ENCODE data around the gene B4GALNT3.
"Not testable (repeated sequence)": the region's sequence is repeated elsewhere in the genome, so short reads cannot be mapped to it uniquely, and the experiment has no call there.

B4GALNT3 gene

GRCh38 chr12:561391-561705 is 101.6 kb downstream of the B4GALNT3 start:
- DNase-seq = no peak

GRCh38 chr12:561908-562593 is 102.3 kb downstream of the B4GALNT3 start:
- DNase-seq = no peak

DNA sequence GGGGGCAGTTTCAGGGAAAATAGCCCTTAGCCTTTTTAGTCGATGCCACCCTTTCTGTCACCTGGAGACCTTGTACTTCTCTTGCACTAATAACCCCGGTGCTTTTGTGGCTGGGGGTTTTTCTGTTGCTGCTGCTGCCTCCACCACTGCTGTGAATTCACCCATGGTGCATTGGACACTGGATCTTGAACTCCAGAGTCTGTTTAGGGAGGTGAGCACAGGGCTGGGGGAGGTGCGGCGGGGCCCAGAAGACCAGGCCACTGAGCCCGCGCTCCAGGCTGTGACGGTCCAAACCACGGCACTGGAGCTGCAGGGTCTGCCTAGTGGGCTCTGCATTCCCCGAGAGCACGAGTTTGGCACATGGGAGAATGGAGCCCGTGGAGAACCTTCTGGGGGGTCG is 102.9 kb downstream of the B4GALNT3 start:
- DNase-seq = no peak

GRCh38 chr12:563250-563781 is 103.6 kb downstream of the B4GALNT3 start:
- DNase-seq = peak; percentile 79

DNA sequence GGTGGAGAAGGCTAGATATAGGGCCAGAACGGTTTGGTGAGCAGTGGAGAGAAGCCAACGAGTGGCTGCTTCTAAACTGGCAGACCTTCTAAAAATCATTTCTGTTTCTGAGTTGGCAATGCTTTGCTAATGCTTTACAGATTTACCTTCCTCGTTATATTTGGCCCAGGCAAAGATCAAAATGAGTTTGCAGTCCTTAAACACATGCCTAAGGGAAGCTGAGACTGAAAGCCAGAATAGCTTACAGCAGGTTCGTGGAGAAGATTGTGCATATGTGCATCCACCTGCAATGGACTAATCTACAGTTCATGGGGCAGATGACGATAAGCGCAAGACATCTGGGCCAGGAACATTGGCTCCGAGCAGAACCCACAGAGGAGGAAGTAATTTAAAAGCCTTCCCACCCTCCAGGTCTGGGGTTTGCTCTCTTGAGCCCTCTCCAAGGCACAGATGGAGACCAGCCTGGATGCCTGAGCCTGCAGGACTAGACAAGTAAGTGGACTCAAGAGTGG is 104.1 kb downstream of the B4GALNT3 start:
- no peak for DNase-seq

GRCh38 chr12:565161-565560 is 105.4 kb downstream of the B4GALNT3 start:
- no peak for DNase-seq

DNA sequence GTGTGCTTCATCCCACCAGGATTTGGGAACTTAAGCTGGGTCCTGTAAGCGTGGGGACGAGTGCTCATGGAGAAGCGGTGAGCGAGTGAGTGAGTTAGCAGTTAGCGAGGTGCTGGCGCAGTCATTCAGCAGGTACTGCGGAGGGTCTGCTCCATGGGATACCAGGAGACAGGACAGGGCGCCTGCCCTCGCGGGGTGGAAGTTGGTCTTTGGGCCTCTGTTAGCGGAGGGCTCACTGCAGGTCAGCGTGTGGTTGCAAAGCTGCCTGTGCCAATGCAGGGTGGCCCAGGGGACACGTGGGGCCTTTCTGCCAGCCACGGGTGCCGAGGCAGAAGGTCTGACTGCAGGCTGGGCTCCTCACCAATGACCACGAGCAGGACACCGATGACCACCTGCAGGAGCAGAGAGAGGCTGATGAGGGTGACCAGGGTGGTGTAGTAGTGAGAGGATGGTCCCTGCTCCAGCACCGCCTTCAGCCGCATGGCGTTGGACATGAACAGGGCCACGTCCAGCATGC is 105.9 kb downstream of the B4GALNT3 start:
- DNase-seq = no peak

GRCh38 chr12:568486-568885 is 108.7 kb downstream of the B4GALNT3 start:
- DNase-seq = no peak

DNA sequence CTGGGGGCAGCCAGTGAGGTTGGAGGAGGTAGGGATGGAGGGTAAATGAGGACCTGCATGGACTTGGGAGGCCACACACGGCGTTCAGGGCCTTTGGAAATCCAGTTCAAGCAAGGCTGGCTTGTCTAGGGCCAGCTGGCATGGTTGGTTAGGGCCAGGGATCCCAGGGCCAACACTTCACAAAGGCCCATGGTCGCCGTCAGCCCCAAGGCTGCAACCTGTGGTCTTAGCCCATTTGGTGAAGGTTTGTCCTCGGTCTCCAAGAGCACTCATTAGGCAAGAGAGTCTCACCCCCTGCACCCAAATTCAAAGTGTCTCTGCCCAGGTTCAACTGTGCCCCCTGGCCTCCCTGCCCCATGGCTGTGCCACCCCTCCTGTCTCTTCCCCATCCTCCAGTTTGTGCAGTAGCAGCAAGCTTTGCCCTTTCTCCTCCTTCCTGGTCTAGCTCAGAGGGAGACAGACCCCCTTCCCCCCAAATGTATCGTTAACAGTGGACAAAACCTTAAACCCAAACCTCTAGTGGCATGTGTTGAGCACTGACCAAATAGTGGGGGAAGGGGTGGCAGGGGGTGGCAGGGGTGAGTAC is 109.4 kb downstream of the B4GALNT3 start:
- DNase-seq = no peak

GRCh38 chr12:569803-570434 is 110.2 kb downstream of the B4GALNT3 start:
- DNase-seq = peak; percentile 80

- DNase-seq = peak; percentile 80
Measured at GRCh38 chr12:570435-570920, 110.7 kb downstream of the B4GALNT3 start.

DNA sequence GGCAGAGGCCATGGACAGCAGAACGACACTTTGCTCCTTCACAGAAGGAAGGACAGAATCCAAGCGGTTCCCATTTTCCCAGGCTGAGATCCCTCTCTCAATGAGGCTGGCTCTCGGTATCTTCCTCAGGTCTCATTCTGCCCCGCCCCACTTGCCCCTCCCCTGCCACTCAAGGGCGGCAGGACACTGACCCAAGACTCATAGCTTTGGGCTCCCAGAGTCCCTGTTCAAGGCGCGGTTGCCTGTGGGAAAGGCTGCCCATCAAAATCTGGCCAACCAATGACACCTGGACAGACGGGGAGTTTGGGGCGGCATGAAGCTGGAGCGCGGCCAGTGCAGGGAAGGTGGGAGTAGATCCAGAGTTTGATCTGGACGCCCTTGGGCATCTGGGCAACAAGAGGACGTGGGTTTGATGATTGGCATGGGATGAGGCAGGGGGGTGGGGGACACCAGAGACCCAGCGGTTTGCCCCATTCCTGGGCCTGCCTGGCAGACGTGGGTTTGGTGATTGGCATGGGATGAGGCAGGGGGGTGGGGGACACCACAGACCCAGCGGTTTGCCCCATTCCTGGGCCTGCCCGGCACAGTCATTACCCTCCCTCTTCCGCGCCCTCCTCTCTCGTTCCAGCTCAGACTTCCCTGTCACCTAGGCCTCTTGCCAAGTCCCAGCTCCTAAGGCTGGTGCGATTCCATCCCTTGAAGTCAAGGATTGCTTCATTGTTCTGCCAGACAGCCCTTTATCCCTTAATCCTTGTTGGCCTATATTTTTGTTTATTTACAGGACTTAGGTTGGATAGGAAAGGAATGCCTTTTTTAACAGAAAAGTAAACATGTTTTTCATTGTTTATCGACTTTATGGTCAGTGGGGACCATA is 111.4 kb downstream of the B4GALNT3 start:
- peak; percentile 67 for DNase-seq

DNA sequence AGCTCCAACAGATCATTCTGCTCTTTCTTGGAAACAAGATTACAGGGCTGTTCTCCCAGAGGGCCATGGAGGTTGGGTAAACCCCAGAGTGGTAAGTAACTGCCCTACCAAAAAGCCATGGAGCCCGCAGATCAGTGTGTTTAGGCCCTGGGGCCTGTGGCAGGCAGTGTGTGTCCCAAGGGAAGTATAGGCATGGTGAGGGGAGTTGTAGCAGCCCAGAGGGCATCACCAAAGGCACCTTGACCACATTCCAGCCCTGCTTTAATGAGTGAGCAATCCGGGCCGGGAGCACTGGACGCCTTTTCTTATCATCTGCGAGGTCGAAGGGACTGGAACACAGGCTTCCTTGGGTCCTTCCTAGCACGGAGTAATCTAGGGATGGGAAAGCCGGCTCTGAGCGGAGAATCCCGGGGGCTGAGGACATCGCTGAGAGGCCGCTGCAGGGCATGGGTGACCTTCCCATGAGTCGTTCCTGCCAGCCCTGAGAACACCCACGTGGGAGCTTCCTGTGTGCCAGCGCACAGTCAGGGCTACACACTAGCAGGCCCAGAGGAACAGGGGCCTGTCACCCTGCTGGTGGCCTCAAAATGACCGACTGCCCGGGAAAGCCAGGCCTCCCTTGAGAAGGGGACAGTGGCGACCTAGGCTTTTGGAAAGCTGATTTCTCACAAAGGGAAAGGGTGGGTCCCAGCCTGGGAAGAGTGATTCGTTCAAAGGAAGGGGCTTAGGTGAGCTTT is 112.2 kb downstream of the B4GALNT3 start:
- no peak for DNase-seq

DNA sequence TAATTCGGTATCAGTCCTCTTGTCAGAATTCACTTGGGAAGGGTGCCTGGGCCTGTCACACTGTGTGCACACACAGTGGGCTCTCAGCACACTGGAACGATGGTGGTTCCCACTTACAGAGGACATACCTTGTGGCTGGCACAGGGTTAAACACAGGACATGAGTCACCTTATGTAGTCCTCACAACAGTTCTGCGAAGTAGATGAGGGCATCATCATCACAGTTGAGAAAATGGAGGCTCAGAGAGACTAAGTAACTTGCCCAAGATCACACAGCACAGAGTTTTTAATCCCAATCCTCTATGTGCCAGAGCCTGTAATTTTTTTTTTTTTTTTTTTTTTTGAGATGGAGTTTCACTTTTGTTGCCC is 112.8 kb downstream of the B4GALNT3 start:
- DNase-seq = no peak

DNA sequence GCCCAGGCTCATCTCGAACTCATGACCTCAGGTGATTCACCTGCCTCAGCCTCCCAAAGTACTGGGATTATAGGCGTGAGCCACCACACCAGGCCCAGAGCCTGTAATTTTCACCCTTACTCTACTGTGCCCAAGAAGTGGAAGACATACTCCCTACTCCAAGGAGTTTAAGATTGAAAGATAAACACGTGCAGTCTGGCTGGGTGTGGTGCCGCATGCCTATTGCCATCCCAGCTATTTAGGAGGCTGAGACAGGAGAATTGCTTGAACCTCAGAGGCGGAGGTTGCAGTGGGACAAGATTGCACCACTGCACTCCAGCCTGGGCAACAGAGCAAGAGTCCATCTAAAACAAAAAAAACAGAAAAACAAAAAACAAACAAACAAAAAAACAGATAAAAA is 113.5 kb downstream of the B4GALNT3 start:
- DNase-seq = no peak

DNA sequence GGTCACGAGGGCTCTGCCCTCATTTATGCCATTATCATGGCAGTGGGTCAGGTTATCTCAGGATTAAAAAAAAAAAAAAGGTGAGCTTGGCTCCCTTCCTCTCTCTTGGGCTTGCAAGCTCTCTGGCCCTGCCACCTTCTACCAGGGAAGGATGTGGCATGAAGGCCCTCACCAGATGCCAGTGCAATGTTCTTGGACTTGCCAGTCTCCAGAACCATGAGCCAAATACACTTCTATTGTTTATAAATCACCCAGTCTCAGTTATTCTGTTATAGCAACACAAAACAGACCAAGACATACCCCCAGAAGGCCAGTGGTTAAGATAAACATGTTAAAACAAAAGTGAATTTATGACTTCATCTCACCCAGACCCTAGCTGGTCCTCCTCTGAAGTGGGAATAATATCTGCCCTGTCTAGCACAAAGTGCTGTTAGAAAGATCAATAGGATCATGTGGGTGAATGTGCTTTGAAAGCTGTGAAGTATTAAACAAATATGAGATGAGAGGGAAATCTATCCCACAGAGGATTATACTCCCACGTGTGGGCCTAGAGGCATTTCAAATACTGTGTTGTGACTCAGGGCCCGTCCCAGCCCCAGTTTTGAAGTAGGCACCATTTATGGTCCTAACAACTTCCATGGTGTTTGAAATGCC is 114.9 kb downstream of the B4GALNT3 start:
- no peak for DNase-seq

DNA sequence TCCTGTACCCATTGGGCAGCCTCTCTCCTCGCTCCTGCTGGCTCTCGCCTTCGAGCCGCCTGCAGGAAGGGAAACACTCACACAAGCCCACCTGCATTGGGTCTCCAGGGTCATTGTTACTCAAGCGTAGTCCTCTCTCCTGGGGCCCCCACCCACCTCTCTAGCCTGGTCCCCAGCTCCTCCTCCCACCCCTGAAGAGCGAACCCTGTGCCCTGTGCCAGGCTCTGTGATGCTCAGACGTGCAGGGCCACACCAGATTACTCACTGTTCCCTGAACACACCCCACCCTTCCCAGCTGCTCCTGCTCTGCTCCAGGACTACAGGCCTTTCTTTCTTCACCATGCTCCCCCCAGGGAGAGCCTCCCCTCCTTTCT is 115.4 kb downstream of the B4GALNT3 start:
- DNase-seq = no peak

DNA sequence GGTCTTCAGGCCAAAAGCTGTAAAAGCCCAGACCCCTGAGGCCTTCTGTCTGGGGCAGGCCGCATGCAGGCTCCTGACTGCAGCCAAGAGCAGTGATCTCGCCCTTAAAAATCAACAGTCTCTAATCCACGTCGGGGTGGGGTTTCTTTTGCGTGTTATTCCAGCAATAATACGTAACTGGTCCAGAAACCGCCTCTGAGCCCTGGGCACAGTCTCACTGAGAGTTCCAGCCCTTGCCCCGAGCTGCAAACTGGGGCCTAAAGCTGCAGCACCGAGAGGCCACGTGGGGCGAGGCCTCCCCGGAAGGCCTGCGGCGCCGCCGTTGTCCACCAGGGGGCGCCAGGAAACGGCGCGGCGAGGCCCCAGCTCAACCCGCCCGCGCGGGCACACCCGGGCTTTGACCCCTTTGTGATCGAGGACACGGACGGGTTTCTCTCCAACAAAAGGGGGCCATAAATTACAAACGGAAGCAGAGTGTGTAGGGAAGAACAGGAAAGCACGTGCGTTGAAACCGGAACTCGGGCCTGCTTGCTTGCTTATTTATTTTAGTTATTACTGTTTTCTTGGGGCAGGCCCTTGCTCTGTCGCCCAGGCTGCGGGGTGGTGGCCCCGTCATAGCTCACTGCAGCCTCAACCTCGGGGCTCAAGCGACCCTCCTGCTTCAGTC is 116.3 kb downstream of the B4GALNT3 start:
- DNase-seq = peak; percentile 70

- no peak for DNase-seq
Measured at GRCh38 chr12:576615-577110, 116.9 kb downstream of the B4GALNT3 start.

DNA sequence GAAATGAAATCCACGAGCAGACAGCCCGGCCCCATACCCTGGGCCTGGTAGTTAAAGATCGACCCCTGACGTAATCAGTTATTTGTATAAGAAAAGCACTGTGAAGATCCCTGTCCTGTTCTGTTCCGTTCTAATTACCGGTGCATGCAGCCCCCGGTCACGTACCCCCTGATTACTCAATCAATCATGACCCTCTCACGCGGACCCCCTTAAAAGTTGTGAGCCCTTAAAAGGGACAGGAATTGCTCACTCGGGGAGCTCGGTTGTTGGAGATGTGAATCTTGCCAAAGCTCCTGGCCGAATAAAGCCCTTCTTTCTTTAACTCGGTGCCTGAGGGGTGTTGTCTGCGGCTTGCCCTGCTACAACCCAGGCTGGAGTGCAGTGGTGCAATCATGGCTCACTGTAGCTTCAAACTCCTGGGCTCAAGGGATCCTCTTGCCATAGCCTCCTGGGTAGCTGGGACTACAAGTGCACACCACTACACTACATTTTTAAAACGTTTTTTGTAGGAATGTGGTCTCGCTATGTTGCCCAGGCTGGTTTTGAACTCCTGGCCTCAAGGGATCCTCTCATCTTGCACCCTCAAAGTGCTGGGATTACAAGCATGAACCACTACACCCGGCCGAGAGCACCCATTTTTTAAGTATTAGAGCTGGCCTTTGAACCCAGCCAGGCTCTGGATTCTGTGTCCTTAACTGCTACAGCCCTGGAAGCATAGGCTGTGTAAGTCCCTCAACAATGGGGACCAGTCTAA is 118.4 kb downstream of the B4GALNT3 start:
- not testable (repeated sequence) for DNase-seq

Data from fibroblast of skin of right biceps (primary cell).